Measurements from ENCODE around the gene RNF144B. TPM values are rescaled to one million over a fixed set of nuclear protein-coding genes. Genes with fewer than 3 reads are reported as not detected.

The RNF144B gene
- total RNA-seq, 1 experiment from 2014 or later = 8.2 TPM

GRCh38 chr6:18451756-18452155 is 64.6 kb downstream of the RNF144B start:
- POLR2A ChIA-PET = no interaction called here
- H3K36me3 Mint-ChIP-seq = no peaks in the 10 kb centered on the region
- TF ChIP-seq E2F5 (CRISPR knock-in tag; IDR thresholded peaks at IDR 0.05) (no peak), ZSCAN18 (CRISPR knock-in tag; IDR thresholded peaks at IDR 0.05) (no peak), ATF1 (CRISPR knock-in tag; IDR thresholded peaks at IDR 0.05) (no peak), ZMAT4 (CRISPR knock-in tag; IDR thresholded peaks at IDR 0.05) (no peak), PRRX2 (CRISPR knock-in tag; IDR thresholded peaks at IDR 0.05) (no peak), ZNF416 (CRISPR knock-in tag; IDR thresholded peaks at IDR 0.05) (no peak), MYBL2 (CRISPR knock-in tag; IDR thresholded peaks at IDR 0.05) (no peak)

GRCh38 chr6:18454446-18454845 is 67.3 kb downstream of the RNF144B start:
- peaks cover 4% of the 10 kb centered on the region; the same call in 1 of the 2 replicates for H3K4me1 Mint-ChIP-seq
- no peaks in the 10 kb centered on the region for H3K9me3 Mint-ChIP-seq
- DNase-seq (ENCODE audit: low spot score) (no peak), ATAC-seq (no peak)
- ChIA-PET CTCF (no interaction called here), POLR2A (no interaction called here)
- no peaks in the 10 kb centered on the region for H3K36me3 Mint-ChIP-seq
- H3K4me3 Mint-ChIP-seq = no peak overlapping the region
- H3K27me3 Mint-ChIP-seq (ENCODE audit: low read depth) = no peaks in the 10 kb centered on the region
- H3K27ac Mint-ChIP-seq = no peak overlapping the region
- TF ChIP-seq FOXJ3 (CRISPR knock-in tag; IDR thresholded peaks at IDR 0.05; ENCODE audit: borderline replicate concordance) (no peak), ATF1 (CRISPR knock-in tag; IDR thresholded peaks at IDR 0.05) (no peak), MAX (CRISPR knock-in tag; IDR thresholded peaks at IDR 0.05) (no peak), ZBTB21 (CRISPR knock-in tag; IDR thresholded peaks at IDR 0.05; ENCODE audit: borderline replicate concordance) (no peak), NR3C1 (CRISPR knock-in tag; conservative IDR thresholded peaks at IDR 0.05; ENCODE audit: low read depth) (no peak), ZNF512 (CRISPR knock-in tag; IDR thresholded peaks at IDR 0.05; ENCODE audit: borderline replicate concordance) (no peak), ETV6 (CRISPR knock-in tag; IDR thresholded peaks at IDR 0.05) (no peak), ZNF532 (CRISPR knock-in tag; IDR thresholded peaks at IDR 0.05; ENCODE audit: borderline replicate concordance) (no peak), ZNF425 (CRISPR knock-in tag; conservative IDR thresholded peaks at IDR 0.05) (no peak), CREB1 (CRISPR knock-in tag; IDR thresholded peaks at IDR 0.05) (no peak), ZNF396 (CRISPR knock-in tag; IDR thresholded peaks at IDR 0.05; ENCODE audit: borderline replicate concordance) (no peak), TP53 (CRISPR knock-in tag; IDR thresholded peaks at IDR 0.05) (no peak)

More at GRCh38 chr6:18451756-18452155, 64.6 kb downstream of the RNF144B start:
- no peak overlapping the region for H3K4me3 Mint-ChIP-seq
- no peak overlapping the region for H3K27ac Mint-ChIP-seq
- no peaks in the 10 kb centered on the region for H3K9me3 Mint-ChIP-seq
- CTCF ChIA-PET = no interaction called here
- ATAC-seq (no peak), DNase-seq (ENCODE audit: low spot score) (no peak)
- no peaks in the 10 kb centered on the region for H3K27me3 Mint-ChIP-seq (ENCODE audit: low read depth)
- H3K4me1 Mint-ChIP-seq = no peaks in the 10 kb centered on the region

Data from WTC11 (cell line).